Thoracic aorta (tissue), 2 donors: ENCODE measurements around the gene LILRA1. TPM values are rescaled to one million over a fixed set of nuclear protein-coding genes. Genes with fewer than 3 reads are reported as not detected.
"Not testable (repeated sequence)": the region's sequence is repeated elsewhere in the genome, so short reads cannot be mapped to it uniquely, and the experiment has no call there.

Experiments
- ATAC-seq: fragments of 150-250 bp; one replicate; pipeline ENCODE4 v1.8.0; 2017; ENCODE audit warnings: low read depth; ENCODE audit not compliant: insufficient number of reproducible peaks, low FRiP score
- DNase-seq: peaks from one replicate; pipeline ENCODE4 v3.0.0-alpha.2; 2020; ENCODE audit warnings: low spot score
- H3K27ac ChIP-seq, 2 donors: fragments of 200-600 bp; sonication (generic); 1 replicate in 1 of 2; 2 replicates in 1 of 2; pipeline ENCODE4 v1.5.1; 2016; ENCODE audit warnings: mild to moderate bottlenecking in 2 of 2, moderate library complexity in 2 of 2
- H3K27me3 ChIP-seq: fragments of 200-600 bp; sonication (generic); replicated peaks from 2 replicates; pipeline ENCODE4 v1.6.0; 2016; ENCODE audit warnings: mild to moderate bottlenecking; ENCODE audit not compliant: insufficient read depth
- H3K36me3 ChIP-seq: fragments of 200-600 bp; sonication (generic); one replicate; pipeline ENCODE4 v1.5.1; 2016
- H3K4me1 ChIP-seq, 2 donors: fragments of 200-600 bp; sonication (generic); 1 replicate in 1 of 2; 2 replicates in 1 of 2; pipeline versions ENCODE4 v1.5.1 to v1.6.0; 2016; ENCODE audit warnings: low read depth in 2 of 2, mild to moderate bottlenecking in 1 of 2; ENCODE audit not compliant: control insufficient read depth in 1 of 2
- H3K4me3 ChIP-seq: fragments of 200-600 bp; sonication (generic); 2 replicates; pipeline ENCODE4 v1.5.1; 2016; ENCODE audit warnings: mild to moderate bottlenecking
- H3K9me3 ChIP-seq: fragments of 200-600 bp; sonication (generic); 2 replicates; pipeline ENCODE4 v1.5.1; 2016
- total RNA-seq, 2 donors: library from RNA; depleted of rRNA; stranded (reverse); fragments of >200 nt; gene quantifications; one replicate each; pipeline versions ENCODE4 v1.1.0 to v1.2.3, GENCODE V29; 2016
- TF ChIP-seq, protein P1 (sequence below): fragments of 200-600 bp; sonication (generic); IDR thresholded peaks from one replicate; pipeline ENCODE4 v1.5.1; 2019; ENCODE audit warnings: antibody characterized with exemption

LILRA1 gene
- total RNA-seq, 2 donors from 2014 or later: 2.7 to 3.0 TPM

DNA sequence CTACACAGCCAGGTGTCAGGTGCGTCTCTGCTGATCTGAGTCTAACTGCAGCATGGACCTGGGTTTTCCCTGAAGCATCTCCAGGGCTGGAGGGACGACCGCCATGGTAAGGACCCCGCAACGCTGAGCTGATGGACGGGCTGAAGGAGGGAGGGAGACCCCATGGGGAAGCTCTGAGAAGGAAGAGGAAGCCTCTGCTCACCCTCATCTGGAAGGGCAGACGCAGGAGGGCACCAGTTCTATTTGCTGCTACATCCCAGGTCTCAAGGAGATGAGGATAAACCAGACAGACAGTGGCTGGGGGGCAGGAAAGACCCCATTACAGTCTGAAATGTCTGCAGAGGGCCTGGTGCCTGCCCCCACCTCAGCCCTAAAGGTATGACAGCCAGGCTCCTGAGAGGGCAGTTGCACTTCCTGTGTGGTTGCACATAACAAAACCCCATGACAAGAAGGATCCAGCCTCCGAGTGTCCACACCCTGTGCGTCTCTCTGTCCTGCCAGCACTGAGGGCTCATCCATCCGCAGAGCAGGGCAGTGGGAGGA lies 20.0 kb upstream of the LILRA1 start, which contains the start of gene LILRA2:
Gene LILRA2, plus strand, starts transcription at position 461 of the 543 bp plus-strand sequence. CDS start 89 bp downstream, outside the sequence.
- Histone ChIP-seq H3K4me1 (no peaks in the 10 kb centered on the region), H3K9me3 (no peaks in the 10 kb centered on the region), H3K27me3 (no peaks in the 10 kb centered on the region), H3K36me3 (no peaks in the 10 kb centered on the region), H3K27ac (no peak within 1 kb of the TSS), H3K4me3 (peak within 1 kb of the TSS; percentile 36)
- TF ChIP-seq, protein P1, sequence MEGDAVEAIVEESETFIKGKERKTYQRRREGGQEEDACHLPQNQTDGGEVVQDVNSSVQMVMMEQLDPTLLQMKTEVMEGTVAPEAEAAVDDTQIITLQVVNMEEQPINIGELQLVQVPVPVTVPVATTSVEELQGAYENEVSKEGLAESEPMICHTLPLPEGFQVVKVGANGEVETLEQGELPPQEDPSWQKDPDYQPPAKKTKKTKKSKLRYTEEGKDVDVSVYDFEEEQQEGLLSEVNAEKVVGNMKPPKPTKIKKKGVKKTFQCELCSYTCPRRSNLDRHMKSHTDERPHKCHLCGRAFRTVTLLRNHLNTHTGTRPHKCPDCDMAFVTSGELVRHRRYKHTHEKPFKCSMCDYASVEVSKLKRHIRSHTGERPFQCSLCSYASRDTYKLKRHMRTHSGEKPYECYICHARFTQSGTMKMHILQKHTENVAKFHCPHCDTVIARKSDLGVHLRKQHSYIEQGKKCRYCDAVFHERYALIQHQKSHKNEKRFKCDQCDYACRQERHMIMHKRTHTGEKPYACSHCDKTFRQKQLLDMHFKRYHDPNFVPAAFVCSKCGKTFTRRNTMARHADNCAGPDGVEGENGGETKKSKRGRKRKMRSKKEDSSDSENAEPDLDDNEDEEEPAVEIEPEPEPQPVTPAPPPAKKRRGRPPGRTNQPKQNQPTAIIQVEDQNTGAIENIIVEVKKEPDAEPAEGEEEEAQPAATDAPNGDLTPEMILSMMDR: no peak
- DNase-seq (no peak), ATAC-seq (no peak)

DNA sequence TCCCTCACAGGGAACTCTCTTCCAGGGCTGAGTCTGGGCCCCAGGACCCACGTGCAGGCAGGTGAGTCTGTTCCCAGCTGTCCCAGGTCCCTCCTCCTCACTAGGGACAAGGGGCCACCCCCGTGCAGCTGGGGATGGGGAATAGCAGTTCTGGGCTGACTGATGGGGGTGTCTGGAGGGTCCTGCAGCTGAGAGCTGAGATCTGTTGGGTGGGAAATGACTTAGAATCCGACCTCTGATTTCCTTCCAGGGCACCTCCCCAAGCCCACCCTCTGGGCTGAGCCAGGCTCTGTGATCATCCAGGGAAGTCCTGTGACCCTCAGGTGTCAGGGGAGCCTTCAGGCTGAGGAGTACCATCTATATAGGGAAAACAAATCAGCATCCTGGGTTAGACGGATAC lies 19.4 kb upstream of the LILRA1 start:
- no peaks in the 10 kb centered on the region for H3K4me1 ChIP-seq
- no peaks in the 10 kb centered on the region for H3K9me3 ChIP-seq
- no peak for ATAC-seq
- TF ChIP-seq, protein P1: no peak
- H3K4me3 ChIP-seq: peak overlapping the region; percentile 36
- H3K27me3 ChIP-seq: no peaks in the 10 kb centered on the region
- no peak overlapping the region for H3K27ac ChIP-seq
- H3K36me3 ChIP-seq: no peaks in the 10 kb centered on the region
- no peak for DNase-seq

DNA sequence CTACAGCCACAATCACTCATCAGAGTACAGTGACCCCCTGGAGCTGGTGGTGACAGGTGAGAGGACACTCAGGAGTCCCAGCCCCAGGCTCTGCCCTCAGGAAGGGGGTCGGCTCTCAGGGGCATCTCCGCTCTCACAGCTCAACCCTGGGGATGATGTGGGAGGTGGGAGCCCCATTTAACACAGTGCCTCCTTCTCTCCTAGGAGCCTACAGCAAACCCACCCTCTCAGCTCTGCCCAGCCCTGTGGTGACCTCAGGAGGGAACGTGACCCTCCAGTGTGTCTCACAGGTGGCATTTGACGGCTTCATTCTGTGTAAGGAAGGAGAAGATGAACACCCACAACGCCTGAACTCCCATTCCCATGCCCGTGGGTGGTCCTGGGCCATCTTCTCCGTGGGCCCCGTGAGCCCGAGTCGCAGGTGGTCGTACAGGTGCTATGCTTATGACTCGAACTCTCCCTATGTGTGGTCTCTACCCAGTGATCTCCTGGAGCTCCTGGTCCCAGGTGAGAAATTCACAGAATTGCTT lies 18.8 kb upstream of the LILRA1 start:
- TF ChIP-seq, protein P1: no peak

DNA sequence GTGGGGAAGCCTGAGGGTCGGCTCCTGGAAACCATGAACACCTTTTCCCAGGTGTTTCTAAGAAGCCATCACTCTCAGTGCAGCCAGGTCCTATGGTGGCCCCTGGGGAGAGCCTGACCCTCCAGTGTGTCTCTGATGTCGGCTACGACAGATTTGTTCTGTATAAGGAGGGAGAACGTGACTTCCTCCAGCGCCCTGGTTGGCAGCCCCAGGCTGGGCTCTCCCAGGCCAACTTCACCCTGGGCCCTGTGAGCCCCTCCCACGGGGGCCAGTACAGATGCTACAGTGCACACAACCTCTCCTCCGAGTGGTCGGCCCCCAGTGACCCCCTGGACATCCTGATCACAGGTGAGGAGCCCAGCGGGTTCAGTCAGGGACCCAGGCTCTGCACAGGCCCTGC lies 18.2 kb upstream of the LILRA1 start:
- H3K36me3 ChIP-seq, H3K4me3 ChIP-seq, ATAC-seq, H3K27me3 ChIP-seq, H3K4me1 ChIP-seq, H3K27ac ChIP-seq, H3K9me3 ChIP-seq, DNase-seq: not testable (repeated sequence)

More for the DNA sequence above, 18.8 kb upstream of the LILRA1 start:
- Histone ChIP-seq H3K9me3 (no peaks in the 10 kb centered on the region), H3K4me3 (no peak overlapping the region), H3K27ac (no peak overlapping the region), H3K36me3 (no peaks in the 10 kb centered on the region), H3K4me1 (no peaks in the 10 kb centered on the region), H3K27me3 (no peaks in the 10 kb centered on the region)
- no peak for ATAC-seq
- no peak for DNase-seq

DNA sequence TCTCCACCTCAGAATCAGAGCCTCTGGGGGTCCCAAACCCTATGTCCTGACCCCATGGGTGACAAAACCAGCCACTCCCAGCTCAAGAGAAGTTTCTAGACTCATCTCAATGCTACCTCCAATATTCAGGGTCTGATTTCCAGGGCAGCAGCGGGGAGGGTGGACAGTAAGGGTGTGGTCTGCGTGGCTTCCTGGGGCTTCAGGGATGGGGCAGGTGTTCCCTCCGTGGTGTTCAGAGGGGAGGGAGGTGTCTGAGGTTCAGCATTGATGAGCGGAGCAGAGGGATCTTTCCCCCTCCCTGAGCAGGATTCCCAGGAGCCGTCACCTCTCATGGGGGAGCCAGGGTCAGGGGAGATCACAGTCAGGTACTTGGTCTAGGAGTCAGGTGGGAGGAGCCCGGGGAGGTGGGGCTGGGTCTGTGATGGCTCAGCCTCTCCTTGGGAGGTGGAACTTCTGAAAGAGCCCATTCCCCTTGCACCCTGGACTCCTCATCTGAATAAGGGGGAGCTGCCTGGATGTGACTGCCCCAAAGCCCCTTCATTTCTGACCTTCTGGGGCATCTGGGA lies 16.9 kb upstream of the LILRA1 start:
- Histone ChIP-seq H3K36me3 (no peaks in the 10 kb centered on the region), H3K27ac (no peak overlapping the region), H3K4me3 (no peak overlapping the region), H3K9me3 (no peaks in the 10 kb centered on the region), H3K4me1 (no peaks in the 10 kb centered on the region), H3K27me3 (no peaks in the 10 kb centered on the region)
- TF ChIP-seq, protein P1: no peak
- DNase-seq (no peak), ATAC-seq (no peak)
